SU-DHL-6 (cell line): ENCODE data around the gene RMI1.

Source experiments
- H2AFZ ChIP-seq: fragments of 200-600 bp; sonication (generic); 2 replicates; pipeline ENCODE4 v1.6.1; 2014; ENCODE audit warnings: low read depth, mild to moderate bottlenecking, moderate library complexity, mixed read lengths, antibody characterized with exemption, low read length; ENCODE audit not compliant: severe bottlenecking
- H3F3A ChIP-seq: fragments of 200-600 bp; shearing (Covaris generic); 2 replicates; pipeline ENCODE4 v1.6.0; 2016; ENCODE audit warnings: antibody characterized with exemption, mild to moderate bottlenecking; ENCODE audit not compliant: insufficient read depth
- H3K27ac ChIP-seq: fragments of 200-600 bp; sonication (generic); 2 replicates; pipeline ENCODE4 v1.5.1; 2016; ENCODE audit warnings: low read depth, mild to moderate bottlenecking, low read length, moderate library complexity, mixed read lengths
- H3K27me3 ChIP-seq: fragments of 200-600 bp; sonication (generic), shearing (Covaris generic); 2 replicates; pipeline ENCODE4 v1.6.0; 2014; ENCODE audit warnings: mild to moderate bottlenecking, low read length
- H3K36me3 ChIP-seq: fragments of 200-600 bp; sonication (generic); 2 replicates; pipeline ENCODE4 v1.6.1; 2014; ENCODE audit warnings: mild to moderate bottlenecking, low read length, mixed read lengths
- H3K4me2 ChIP-seq: fragments of 300-600, 200-600 bp; shearing (Covaris generic), sonication (generic); 2 replicates; pipeline ENCODE4 v1.6.0; 2014; ENCODE audit warnings: low read length, low read depth, mild to moderate bottlenecking; ENCODE audit not compliant: poor library complexity, severe bottlenecking
- H3K4me3 ChIP-seq: fragments of 200-600 bp; sonication (generic); 2 replicates; pipeline ENCODE4 v1.5.1; 2014; ENCODE audit warnings: antibody characterized with exemption, low read length, mild to moderate bottlenecking, mixed read lengths; ENCODE audit not compliant: insufficient read depth, poor library complexity, severe bottlenecking
- H3K79me2 ChIP-seq: fragments of 200-600 bp; sonication (generic); 2 replicates; pipeline ENCODE4 v1.6.1; 2014; ENCODE audit warnings: mild to moderate bottlenecking, low read length, moderate library complexity; ENCODE audit not compliant: insufficient read depth
- H3K9ac ChIP-seq: fragments of 200-600 bp; sonication (generic); 2 replicates; pipeline ENCODE4 v1.7.0; 2014; ENCODE audit warnings: mild to moderate bottlenecking, low read length
- H3K9me2 ChIP-seq: fragments of 200-600 bp; sonication (generic); replicated peaks from 2 replicates; pipeline ENCODE4 v1.6.1; 2014; ENCODE audit warnings: low read length; ENCODE audit not compliant: insufficient read depth
- H3K9me3 ChIP-seq: fragments of 200-600 bp; sonication (generic); 2 replicates; pipeline ENCODE4 v1.6.1; 2014; ENCODE audit warnings: low read length, mixed read lengths; ENCODE audit not compliant: insufficient read depth
- H4K20me1 ChIP-seq: fragments of 200-600 bp; sonication (generic); 2 replicates; pipeline ENCODE4 v1.6.1; 2014; ENCODE audit warnings: low read depth, mild to moderate bottlenecking, antibody characterized with exemption, low read length, moderate library complexity, mixed read lengths
- CTCF ChIP-seq: fragments of 200-600 bp; sonication (generic); IDR thresholded peaks from one replicate; pipeline ENCODE4 v1.5.1; 2017; ENCODE audit warnings: antibody characterized with exemption, mild to moderate bottlenecking, low read length, moderate library complexity; ENCODE audit not compliant: insufficient read depth, poor library complexity, severe bottlenecking
- EZH2phosphoT487 ChIP-seq: fragments of 200-600 bp; sonication (generic), shearing (Covaris generic); conservative IDR thresholded peaks from 2 replicates; pipeline ENCODE4 v1.6.1; 2018; ENCODE audit warnings: mild to moderate bottlenecking, antibody characterized with exemption, low read length, moderate library complexity, mixed read lengths

Gene RMI1

DNA sequence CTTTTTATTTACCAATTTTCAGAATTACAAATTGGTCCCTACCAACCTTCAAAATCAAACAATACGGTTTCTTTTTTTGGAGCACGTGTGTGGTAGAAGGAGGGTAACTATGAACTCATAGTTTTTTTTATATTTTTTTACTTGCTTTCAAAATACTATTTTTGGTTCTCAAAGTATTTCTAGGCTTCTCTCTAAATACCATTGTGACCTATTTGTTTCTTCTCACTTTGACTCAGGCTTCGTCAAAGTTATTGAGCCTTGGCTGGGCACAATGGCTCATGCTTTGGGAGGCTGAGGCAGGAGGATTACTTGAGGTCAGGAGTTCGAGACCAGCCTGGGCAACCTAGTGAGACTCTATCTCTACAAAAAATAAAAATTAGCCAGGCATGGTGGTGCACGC, 47.8 kb upstream of the RMI1 start:
- Histone ChIP-seq H2AFZ (no peak overlapping the region), H3K4me2 (no peak overlapping the region), H3K9me3 (no peaks in the 10 kb centered on the region), H3K79me2 (no peaks in the 10 kb centered on the region), H3K27me3 (no peaks in the 10 kb centered on the region), H4K20me1 (no peaks in the 10 kb centered on the region), H3K27ac (no peak overlapping the region), H3K36me3 (no peaks in the 10 kb centered on the region), H3K9me2 (no peaks in the 10 kb centered on the region), H3K9ac (no peak overlapping the region), H3F3A (no peaks in the 10 kb centered on the region), H3K4me3 (no peak overlapping the region)
- no peak for TF ChIP-seq EZH2phosphoT487
- no peak for TF ChIP-seq CTCF

- Histone ChIP-seq H3K4me3 (no peak overlapping the region), H4K20me1 (no peaks in the 10 kb centered on the region), H3K36me3 (no peaks in the 10 kb centered on the region), H3K4me2 (no peak overlapping the region), H2AFZ (no peak overlapping the region), H3K9ac (no peak overlapping the region), H3K27ac (no peak overlapping the region), H3K27me3 (no peaks in the 10 kb centered on the region), H3F3A (no peaks in the 10 kb centered on the region), H3K9me2 (no peaks in the 10 kb centered on the region), H3K79me2 (no peaks in the 10 kb centered on the region), H3K9me3 (no peaks in the 10 kb centered on the region)
- TF ChIP-seq EZH2phosphoT487 = no peak
- TF ChIP-seq CTCF = no peak
Observed at GRCh38 chr9:83933790-83934189, 46.8 kb upstream of the RMI1 start.

- Histone ChIP-seq H3K9me2 (no peaks in the 10 kb centered on the region), H4K20me1 (no peaks in the 10 kb centered on the region), H3K27me3 (no peaks in the 10 kb centered on the region), H3K4me2 (no peak overlapping the region), H3K9me3 (no peaks in the 10 kb centered on the region), H3F3A (no peaks in the 10 kb centered on the region), H3K27ac (no peak overlapping the region), H2AFZ (no peak overlapping the region), H3K36me3 (no peaks in the 10 kb centered on the region), H3K4me3 (no peak overlapping the region), H3K9ac (no peak overlapping the region), H3K79me2 (no peaks in the 10 kb centered on the region)
- TF ChIP-seq CTCF (no peak), EZH2phosphoT487 (no peak)
Observed at GRCh38 chr9:83934569-83935275, 45.9 kb upstream of the RMI1 start.
